SK-N-SH treated with all-trans-retinoic acid at 6 μM for 48 hours (cell line): ENCODE measurements around the gene BHLHA15.

Source experiments
- ATAC-seq: fragments of 200-7000 bp; cut with Tn5 transposase; 3 replicates; pipeline ENCODE4 v1.9.1; 2020; ENCODE audit warnings: mild to moderate bottlenecking, moderate library complexity
- ARNTL ChIP-seq: fragments of 450-650 bp; formaldehyde crosslinking; IDR thresholded peaks from 2 replicates; pipeline ENCODE4 v1.5.0; 2020; ENCODE audit warnings: low read depth, mild to moderate bottlenecking, moderate library complexity, borderline replicate concordance
- BACH2 ChIP-seq: fragments of 250-450 bp; sonication (Bioruptor Pico); IDR thresholded peaks from 2 replicates; pipeline ENCODE4 v1.9.0; 2021; ENCODE audit warnings: mild to moderate bottlenecking, borderline replicate concordance
- CSDC2 ChIP-seq: fragments of 250-450 bp; sonication (Bioruptor Pico); IDR thresholded peaks from 2 replicates; pipeline ENCODE4 v1.5.0; 2020; ENCODE audit warnings: mild to moderate bottlenecking, moderate library complexity
- ESRRG ChIP-seq: fragments of 250-450 bp; sonication (Bioruptor Pico); IDR thresholded peaks from 2 replicates; pipeline ENCODE4 v1.6.1; 2021; ENCODE audit warnings: mild to moderate bottlenecking
- GLIS3 ChIP-seq: fragments of 250-450 bp; sonication (Bioruptor Pico); IDR thresholded peaks from 2 replicates; pipeline ENCODE4 v1.5.0; 2020; ENCODE audit warnings: mild to moderate bottlenecking, moderate library complexity
- ISL1 ChIP-seq: fragments of 250-450 bp; sonication (Bioruptor Pico); IDR thresholded peaks from 2 replicates; pipeline ENCODE4 v2.1.2; 2022; ENCODE audit warnings: mild to moderate bottlenecking, moderate library complexity
- PPARA ChIP-seq: fragments of 250-450 bp; sonication (Bioruptor Pico); IDR thresholded peaks from 2 replicates; pipeline ENCODE4 v1.5.0; 2020; ENCODE audit warnings: mild to moderate bottlenecking, borderline replicate concordance
- RARB ChIP-seq: fragments of 250-450 bp; sonication (Bioruptor Pico); IDR thresholded peaks from 2 replicates; pipeline ENCODE4 v1.8.0; 2021; ENCODE audit warnings: mild to moderate bottlenecking, moderate library complexity
- SNAI2 ChIP-seq: fragments of 250-450 bp; sonication (Bioruptor Pico); IDR thresholded peaks from 2 replicates; pipeline ENCODE4 v1.5.0; 2020; ENCODE audit warnings: mild to moderate bottlenecking, moderate library complexity
- TCF4 ChIP-seq: fragments of 250-450 bp; sonication (Bioruptor Pico); IDR thresholded peaks from 2 replicates; pipeline ENCODE4 v1.8.0; 2021; ENCODE audit warnings: mild to moderate bottlenecking, moderate library complexity, borderline replicate concordance
- TOX ChIP-seq: fragments of 250-450 bp; sonication (Bioruptor Pico); IDR thresholded peaks from 2 replicates; pipeline ENCODE4 v1.8.0; 2021; ENCODE audit warnings: mild to moderate bottlenecking, moderate library complexity, borderline replicate concordance
- ZC3H10 ChIP-seq: fragments of 250-450 bp; sonication (Bioruptor Pico); IDR thresholded peaks from 2 replicates; pipeline ENCODE4 v1.5.1; 2021; ENCODE audit warnings: mild to moderate bottlenecking, moderate library complexity
- ZFP3 ChIP-seq: fragments of 250-450 bp; sonication (Bioruptor Pico); IDR thresholded peaks from 2 replicates; pipeline ENCODE4 v1.5.0; 2020; ENCODE audit warnings: mild to moderate bottlenecking, moderate library complexity
- ZFP30 ChIP-seq: fragments of 450-650 bp; formaldehyde crosslinking; IDR thresholded peaks from 2 replicates; pipeline ENCODE4 v1.5.0; 2022; ENCODE audit warnings: mild to moderate bottlenecking, moderate library complexity
- ZNF565 ChIP-seq: fragments of 450-650 bp; formaldehyde crosslinking; conservative IDR thresholded peaks from 2 replicates; pipeline ENCODE4 v1.5.0; 2020; ENCODE audit warnings: low read depth, mild to moderate bottlenecking, moderate library complexity
- ZNF70 ChIP-seq: fragments of 450-650 bp; formaldehyde crosslinking; IDR thresholded peaks from 2 replicates; pipeline ENCODE4 v1.5.0; 2020; ENCODE audit warnings: mild to moderate bottlenecking, moderate library complexity
- ZNF8 ChIP-seq: fragments of 450-650 bp; formaldehyde crosslinking; IDR thresholded peaks from 2 replicates; pipeline ENCODE4 v1.5.0; 2020; ENCODE audit warnings: mild to moderate bottlenecking, moderate library complexity
- TF ChIP-seq, protein P1 (sequence below): fragments of 250-450 bp; sonication (Bioruptor Pico); IDR thresholded peaks from 2 replicates; pipeline ENCODE4 v1.5.0; 2020; ENCODE audit warnings: mild to moderate bottlenecking, moderate library complexity
- TF ChIP-seq, protein P2 (sequence below): fragments of 250-450 bp; sonication (Bioruptor Pico); IDR thresholded peaks from 2 replicates; pipeline ENCODE4 v1.8.0; 2020; ENCODE audit warnings: mild to moderate bottlenecking, moderate library complexity, borderline replicate concordance
- TF ChIP-seq, protein P3 (sequence below): fragments of 250-450 bp; sonication (Bioruptor Pico); IDR thresholded peaks from 2 replicates; pipeline ENCODE4 v1.5.1; 2021; ENCODE audit warnings: mild to moderate bottlenecking, moderate library complexity
- TF ChIP-seq, protein P4 (sequence below): fragments of 250-450 bp; sonication (Bioruptor Pico); IDR thresholded peaks from 2 replicates; pipeline ENCODE4 v1.8.0; 2021; ENCODE audit warnings: low read depth, mild to moderate bottlenecking, moderate library complexity, borderline replicate concordance

BHLHA15 gene

DNA sequence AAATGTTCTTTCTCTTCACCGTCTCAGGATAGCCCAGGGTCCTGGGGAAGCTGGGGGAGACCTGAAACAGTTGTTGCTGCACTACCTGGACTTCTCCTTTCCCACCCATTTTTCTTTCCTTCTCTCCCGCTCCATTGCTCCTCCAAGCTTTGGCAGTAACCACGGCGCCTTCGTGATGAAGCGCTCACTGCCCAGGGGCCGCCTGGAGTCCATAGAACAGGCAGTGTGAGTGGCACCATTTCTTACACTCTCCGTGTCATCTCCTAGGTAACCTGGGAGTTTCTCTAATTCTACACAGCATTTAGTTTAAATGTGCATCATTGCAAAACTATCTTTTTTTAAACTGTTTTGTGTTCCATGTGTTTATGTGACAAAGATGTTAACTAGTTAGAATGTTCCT lies 40.3 kb upstream of the BHLHA15 start:
- no peak for TF ChIP-seq BACH2 (CRISPR knock-in tag)
- no peak for TF ChIP-seq ZNF70 (CRISPR knock-in tag)
- no peak for TF ChIP-seq ARNTL (CRISPR knock-in tag)
- TF ChIP-seq, protein P1, sequence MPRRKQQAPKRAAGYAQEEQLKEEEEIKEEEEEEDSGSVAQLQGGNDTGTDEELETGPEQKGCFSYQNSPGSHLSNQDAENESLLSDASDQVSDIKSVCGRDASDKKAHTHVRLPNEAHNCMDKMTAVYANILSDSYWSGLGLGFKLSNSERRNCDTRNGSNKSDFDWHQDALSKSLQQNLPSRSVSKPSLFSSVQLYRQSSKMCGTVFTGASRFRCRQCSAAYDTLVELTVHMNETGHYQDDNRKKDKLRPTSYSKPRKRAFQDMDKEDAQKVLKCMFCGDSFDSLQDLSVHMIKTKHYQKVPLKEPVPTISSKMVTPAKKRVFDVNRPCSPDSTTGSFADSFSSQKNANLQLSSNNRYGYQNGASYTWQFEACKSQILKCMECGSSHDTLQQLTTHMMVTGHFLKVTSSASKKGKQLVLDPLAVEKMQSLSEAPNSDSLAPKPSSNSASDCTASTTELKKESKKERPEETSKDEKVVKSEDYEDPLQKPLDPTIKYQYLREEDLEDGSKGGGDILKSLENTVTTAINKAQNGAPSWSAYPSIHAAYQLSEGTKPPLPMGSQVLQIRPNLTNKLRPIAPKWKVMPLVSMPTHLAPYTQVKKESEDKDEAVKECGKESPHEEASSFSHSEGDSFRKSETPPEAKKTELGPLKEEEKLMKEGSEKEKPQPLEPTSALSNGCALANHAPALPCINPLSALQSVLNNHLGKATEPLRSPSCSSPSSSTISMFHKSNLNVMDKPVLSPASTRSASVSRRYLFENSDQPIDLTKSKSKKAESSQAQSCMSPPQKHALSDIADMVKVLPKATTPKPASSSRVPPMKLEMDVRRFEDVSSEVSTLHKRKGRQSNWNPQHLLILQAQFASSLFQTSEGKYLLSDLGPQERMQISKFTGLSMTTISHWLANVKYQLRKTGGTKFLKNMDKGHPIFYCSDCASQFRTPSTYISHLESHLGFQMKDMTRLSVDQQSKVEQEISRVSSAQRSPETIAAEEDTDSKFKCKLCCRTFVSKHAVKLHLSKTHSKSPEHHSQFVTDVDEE (CRISPR knock-in tag), result no peak
- no peak for TF ChIP-seq ZFP30 (CRISPR knock-in tag)
- no peak for TF ChIP-seq TOX (CRISPR knock-in tag)
- no peak for TF ChIP-seq PPARA
- TF ChIP-seq GLIS3 (CRISPR knock-in tag), result no peak
- no peak for TF ChIP-seq CSDC2 (CRISPR knock-in tag)
- no peak for TF ChIP-seq ZC3H10
- no peak for ATAC-seq

DNA sequence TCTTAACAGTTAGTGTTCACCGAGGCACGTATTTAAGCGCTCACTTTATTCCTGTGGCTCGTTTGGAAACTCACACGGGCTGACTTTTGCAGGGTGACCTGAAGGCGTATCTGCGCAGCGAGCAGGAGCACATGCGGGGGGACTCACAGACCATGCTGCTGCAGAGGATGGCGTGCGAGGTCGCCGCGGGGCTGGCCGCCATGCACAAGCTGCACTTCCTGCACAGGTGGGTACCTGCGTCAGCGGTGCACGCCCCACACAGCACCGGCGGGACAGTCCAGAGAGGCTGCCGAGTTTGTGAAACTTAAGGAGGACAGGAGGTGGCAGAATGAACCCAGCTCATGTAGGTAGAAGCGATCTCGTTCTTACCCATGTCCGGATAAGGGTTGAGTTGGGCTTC lies 39.8 kb upstream of the BHLHA15 start:
- ATAC-seq, result no peak
- no peak for TF ChIP-seq SNAI2
- no peak for TF ChIP-seq CSDC2 (CRISPR knock-in tag)
- no peak for TF ChIP-seq TOX (CRISPR knock-in tag)
- no peak for TF ChIP-seq RARB
- TF ChIP-seq ZC3H10, result no peak
- no peak for TF ChIP-seq PPARA
- TF ChIP-seq, protein P1 (CRISPR knock-in tag), result no peak
- no peak for TF ChIP-seq TCF4 (CRISPR knock-in tag)
- TF ChIP-seq, protein P2, sequence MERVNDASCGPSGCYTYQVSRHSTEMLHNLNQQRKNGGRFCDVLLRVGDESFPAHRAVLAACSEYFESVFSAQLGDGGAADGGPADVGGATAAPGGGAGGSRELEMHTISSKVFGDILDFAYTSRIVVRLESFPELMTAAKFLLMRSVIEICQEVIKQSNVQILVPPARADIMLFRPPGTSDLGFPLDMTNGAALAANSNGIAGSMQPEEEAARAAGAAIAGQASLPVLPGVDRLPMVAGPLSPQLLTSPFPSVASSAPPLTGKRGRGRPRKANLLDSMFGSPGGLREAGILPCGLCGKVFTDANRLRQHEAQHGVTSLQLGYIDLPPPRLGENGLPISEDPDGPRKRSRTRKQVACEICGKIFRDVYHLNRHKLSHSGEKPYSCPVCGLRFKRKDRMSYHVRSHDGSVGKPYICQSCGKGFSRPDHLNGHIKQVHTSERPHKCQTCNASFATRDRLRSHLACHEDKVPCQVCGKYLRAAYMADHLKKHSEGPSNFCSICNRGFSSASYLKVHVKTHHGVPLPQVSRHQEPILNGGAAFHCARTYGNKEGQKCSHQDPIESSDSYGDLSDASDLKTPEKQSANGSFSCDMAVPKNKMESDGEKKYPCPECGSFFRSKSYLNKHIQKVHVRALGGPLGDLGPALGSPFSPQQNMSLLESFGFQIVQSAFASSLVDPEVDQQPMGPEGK, result no peak
- no peak for TF ChIP-seq ZNF8 (CRISPR knock-in tag)
- TF ChIP-seq BACH2 (CRISPR knock-in tag), result no peak
- no peak for TF ChIP-seq ZFP3 (CRISPR knock-in tag)
- no peak for TF ChIP-seq ESRRG (CRISPR knock-in tag)
- no peak for TF ChIP-seq ZNF565 (CRISPR knock-in tag)
- TF ChIP-seq, protein P3, sequence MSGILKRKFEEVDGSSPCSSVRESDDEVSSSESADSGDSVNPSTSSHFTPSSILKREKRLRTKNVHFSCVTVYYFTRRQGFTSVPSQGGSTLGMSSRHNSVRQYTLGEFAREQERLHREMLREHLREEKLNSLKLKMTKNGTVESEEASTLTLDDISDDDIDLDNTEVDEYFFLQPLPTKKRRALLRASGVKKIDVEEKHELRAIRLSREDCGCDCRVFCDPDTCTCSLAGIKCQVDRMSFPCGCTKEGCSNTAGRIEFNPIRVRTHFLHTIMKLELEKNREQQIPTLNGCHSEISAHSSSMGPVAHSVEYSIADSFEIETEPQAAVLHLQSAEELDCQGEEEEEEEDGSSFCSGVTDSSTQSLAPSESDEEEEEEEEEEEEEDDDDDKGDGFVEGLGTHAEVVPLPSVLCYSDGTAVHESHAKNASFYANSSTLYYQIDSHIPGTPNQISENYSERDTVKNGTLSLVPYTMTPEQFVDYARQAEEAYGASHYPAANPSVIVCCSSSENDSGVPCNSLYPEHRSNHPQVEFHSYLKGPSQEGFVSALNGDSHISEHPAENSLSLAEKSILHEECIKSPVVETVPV (CRISPR knock-in tag), result no peak
- TF ChIP-seq, protein P4, sequence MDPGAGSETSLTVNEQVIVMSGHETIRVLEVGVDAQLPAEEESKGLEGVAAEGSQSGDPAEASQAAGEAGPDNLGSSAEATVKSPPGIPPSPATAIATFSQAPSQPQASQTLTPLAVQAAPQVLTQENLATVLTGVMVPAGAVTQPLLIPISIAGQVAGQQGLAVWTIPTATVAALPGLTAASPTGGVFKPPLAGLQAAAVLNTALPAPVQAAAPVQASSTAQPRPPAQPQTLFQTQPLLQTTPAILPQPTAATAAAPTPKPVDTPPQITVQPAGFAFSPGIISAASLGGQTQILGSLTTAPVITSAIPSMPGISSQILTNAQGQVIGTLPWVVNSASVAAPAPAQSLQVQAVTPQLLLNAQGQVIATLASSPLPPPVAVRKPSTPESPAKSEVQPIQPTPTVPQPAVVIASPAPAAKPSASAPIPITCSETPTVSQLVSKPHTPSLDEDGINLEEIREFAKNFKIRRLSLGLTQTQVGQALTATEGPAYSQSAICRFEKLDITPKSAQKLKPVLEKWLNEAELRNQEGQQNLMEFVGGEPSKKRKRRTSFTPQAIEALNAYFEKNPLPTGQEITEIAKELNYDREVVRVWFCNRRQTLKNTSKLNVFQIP, result no peak
- no peak for TF ChIP-seq ISL1 (CRISPR knock-in tag)
- no peak for TF ChIP-seq GLIS3 (CRISPR knock-in tag)
